Measurements from ENCODE around the gene GLB1L.
"Not testable (repeated sequence)": the region's sequence is repeated elsewhere in the genome, so short reads cannot be mapped to it uniquely, and the experiment has no call there.

GLB1L gene

DNA sequence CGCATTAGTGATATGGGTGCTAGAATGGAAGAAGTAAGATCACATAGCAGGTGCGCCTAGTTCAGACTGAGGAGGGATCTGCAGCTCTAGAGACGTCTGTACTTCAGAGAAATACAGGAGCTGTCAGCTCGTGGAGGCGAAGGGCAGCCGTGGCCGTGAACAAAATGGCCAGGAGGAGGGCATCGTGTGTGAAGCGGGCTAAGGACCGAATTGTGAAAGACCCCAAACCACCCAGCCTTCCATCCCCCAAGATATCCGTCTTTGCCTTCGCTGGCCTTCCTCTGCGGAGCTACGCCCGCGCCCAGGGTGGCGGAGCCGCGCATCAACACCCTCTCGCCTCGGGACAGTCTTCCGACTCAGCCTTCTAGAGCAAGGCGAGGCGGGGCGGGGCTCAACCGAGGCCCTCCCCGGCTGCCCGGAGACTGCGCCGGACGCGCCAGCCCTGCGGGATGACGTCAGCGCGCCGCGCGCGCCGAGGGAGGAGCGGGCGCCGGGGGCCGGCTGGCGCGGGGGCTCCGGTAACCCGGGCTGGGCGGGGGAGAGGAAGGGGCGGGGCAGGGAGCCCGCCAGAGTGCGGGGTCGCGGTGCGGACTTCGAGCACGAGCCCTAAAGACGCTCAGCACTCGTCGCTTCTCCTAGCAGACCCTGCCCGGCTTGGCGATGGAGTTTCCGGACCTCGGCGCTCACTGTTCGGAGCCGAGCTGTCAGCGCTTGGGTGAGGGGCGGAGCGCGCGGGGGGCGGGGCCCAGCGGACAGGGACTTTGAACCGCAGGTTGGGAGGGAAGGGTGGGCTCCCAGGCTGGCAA is 38.7 kb downstream of the GLB1L start, which contains the start of gene ZFAND2B:
Gene ZFAND2B, plus strand, starts transcription at position 455 of the 806 bp plus-strand sequence. Its CDS starts 206 bp downstream, at position 661.
- peak; percentile 95 for DNase-seq (ENCODE audit: low spot score)

DNA sequence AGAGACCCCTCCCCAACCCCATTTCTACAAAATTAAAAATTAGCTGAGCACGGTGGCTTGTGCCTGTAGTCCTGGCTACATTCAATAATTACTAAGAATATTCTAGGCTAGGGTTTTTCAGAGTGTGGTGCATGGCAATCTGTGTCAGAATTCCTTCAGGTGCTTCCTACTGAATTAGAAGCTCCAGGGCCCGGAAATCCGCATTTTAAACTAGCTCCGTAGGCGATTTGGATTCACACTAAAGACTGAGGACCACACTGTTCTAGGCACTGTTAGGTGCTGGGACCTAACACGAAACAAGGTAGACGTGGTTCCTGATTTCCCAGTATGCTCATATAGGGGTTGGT is 39.3 kb downstream of the GLB1L start:
- DNase-seq (ENCODE audit: low spot score): no peak

DNA sequence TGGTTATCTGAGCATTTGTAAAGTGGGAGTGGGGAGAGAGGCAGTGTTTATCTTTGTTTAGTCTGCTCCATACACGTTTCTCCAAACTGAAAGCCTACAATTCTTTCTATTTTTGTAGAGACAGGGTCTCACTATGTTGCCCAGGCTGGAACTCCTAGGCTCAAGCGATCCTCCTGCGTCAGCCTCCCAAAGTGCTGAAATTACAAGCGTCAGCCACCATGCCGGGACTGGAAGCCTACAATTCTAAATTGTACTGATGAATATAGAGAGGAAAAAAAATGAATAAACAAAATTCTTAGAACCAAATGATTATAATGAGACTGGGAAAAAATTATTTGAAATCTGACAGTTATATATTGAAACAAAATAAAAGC is 40.1 kb downstream of the GLB1L start:
- no peak for DNase-seq (ENCODE audit: low spot score)

DNA sequence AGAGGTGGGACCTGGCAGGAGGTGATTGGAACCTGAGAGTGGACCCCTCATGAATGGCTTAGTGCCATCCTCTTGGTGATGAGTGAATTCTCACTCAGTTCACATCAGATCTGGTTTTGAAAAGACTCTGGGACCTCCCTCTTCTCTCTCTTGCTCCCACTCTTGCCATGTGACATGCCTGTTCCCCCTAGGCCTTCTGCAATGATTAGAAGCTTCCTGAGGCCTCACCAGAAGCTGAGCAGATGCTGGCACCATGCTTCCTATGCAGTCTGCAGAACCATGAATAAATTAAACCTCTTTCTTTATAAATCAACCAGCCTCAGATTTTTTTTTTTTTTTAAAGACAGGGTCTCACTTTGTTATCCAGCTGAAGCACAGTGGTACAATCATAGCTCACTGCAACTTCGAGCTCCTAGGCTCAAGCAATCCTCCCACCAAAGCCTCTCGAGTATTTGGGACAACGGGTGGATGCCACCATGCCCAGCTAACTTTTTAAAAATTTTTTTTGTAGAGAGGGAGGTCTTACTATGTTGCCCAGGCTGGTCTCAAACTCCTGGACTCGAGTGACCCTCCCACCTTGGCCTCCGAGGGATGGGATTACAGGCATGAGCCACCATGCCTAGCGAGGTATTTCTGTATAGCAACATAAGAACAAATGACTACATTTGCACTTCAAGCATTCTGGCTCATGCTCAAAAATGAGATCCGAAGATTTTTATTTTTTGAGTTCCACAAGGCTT is 40.6 kb downstream of the GLB1L start:
- no peak for DNase-seq (ENCODE audit: low spot score)

DNA sequence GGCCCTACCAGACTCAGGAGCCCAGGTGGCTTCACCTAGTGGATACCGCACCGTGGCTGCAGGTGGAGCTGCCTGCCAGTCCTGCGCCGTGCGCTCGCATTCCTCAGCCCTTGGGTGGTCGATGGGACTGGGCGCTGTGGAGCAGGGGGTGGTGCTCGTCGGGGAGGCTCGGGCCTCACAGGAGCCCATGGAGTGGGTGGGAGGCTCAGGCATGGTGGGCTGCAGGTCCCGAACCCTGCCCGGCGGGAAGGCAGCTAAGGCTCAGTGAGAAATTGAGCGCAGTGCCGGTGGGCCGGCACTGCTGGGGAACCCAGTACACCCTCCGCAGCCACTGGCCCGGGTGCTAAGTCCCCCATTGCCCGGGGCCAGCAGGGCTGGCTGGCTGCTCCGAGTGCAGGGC is 43.9 kb downstream of the GLB1L start:
- DNase-seq (ENCODE audit: low spot score): not testable (repeated sequence)

DNA sequence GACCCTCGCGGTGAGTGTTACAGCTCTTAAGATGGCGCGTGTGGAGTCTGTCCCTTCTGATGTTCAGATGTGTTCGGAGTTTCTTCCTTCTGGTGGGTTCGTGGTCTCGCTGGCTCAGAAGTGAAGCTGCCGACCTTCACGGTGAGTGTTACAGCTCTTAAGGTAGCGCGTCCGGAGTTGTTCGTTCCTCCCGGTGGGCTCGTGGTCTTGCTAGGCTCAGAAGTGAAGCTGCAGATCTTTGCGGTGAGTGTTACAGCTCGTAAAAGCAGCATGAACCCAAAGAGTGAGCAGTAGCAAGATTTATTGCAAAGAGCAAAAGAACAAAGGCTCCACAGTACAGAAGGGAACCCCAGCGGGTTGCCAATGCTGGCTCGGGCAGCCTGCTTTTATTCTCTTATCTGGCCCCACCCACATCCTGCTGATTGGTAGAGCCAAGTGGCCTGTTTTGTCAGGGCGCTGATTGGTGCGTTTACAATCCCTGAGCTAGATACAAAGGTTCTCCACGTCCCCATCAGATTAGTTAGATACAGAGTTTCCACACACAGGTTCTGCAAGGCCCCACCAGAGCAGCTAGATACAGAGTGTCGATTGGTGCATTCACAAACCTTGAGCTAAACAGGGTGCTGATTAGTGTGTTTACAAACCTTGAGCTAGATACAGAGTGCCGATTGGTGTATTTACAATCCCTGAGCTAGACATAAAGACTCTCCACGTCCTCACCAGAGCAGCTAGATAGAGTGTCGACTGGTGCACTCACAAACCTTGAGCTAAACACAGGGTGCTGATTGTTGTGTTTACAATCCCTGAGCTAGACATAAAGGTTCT is 44.5 kb downstream of the GLB1L start:
- DNase-seq (ENCODE audit: low spot score): not testable (repeated sequence)

DNA sequence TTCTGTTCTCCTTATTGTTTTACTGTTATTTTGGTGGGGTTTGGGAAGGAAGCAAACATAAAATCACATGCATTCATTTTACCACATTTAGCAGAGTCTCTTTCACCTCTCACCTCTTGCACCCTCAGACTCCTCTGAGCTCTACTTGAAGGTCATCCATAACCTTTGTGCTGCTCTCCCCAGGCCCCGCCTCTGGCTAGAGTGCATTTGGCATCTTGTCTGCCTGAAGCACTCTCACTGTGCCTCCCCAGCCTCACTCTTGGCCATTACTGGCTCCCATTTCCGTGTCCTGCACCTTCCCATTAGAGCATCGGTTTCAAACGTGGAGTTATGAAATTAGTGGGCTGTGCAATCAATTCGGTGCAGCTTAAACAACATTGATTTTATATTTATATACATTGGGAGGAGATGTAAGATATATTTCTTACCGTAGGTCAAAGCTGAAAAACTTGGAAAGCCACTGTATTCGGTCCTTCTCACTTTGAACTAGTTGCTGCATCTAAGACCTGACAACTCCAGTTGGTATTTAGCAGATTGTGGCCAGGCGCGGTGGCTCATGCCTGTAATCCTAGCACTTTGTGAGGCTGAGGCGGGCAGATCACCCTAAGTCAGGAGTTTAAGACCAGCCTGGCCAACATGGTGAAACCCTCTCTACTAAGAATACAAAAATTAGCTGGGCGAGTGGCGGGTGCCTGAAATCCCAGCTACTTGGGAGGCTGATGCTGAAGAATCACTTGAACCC is 45.6 kb downstream of the GLB1L start:
- no peak for DNase-seq (ENCODE audit: low spot score)

DNA sequence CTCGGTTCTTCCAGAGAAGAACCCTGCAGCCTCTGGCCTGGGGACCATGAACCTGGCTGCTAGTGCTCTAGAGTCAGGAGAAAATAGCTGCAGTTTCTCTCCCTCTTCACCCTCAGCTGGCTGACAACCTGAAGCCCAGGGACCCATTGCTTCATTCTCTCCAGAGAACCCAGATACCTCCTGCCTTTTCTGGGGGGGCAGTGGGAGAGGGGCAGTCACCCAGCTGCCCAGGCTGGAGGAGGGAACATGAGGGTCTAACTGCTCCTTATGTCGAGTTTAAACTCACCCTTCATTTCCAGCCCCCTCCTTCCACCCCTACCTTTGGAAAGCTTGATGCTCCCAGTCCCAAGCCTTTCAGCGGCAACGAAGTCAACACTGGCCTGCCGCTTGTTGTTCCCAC is 46.3 kb downstream of the GLB1L start:
- DNase-seq (ENCODE audit: low spot score): no peak

DNA sequence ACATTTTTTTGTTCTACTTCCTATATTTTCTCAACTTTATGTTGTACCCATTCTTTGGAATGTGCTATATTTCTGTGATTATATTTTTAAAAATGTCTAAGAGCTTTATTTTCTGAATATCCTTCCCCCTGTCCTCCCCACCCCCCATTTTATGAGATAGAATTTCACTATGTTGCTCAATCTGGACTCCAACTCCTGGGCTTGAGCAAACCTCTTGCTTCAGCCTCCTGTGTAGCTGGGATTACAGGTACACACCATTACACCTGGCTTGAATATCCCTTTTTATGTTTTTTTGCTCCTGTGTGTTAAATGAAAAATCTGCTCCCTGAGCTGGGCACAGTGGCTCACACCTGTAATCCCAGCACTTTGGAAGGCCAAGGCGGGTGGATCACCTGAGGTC is 47.9 kb downstream of the GLB1L start:
- no peak for DNase-seq (ENCODE audit: low spot score)

DNA sequence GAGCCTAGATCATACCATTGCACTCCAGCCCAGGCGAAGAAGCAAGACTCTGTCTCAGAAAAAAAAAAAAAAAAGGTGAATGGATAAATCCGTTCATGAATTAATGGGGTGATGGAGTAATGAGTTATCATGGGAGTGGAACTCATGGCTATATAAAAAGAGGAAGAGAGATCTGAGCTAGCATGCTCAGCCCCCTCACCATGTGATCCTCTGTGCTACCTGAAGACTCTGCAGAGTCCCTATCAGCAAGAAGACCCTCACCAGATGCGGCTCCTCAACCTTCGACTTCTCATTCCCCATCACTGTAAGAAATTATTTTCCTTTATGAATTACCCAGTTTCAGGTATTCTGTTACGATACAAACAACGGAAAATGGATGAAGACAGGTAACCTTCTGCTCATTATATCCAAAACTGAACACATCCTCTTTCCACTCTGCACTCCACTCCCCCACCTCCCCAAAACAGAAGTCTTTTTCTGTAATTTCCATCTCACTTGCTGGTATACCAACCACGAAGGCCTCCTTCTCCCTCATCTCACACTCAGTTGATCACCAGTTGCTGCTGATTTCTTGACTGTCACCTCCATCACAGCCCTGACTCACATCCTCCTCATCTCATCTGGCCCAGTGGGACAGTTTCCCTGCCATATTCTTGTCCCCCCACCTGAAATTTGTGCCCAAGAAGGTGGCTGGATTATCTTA is 58.3 kb downstream of the GLB1L start:
- DNase-seq (ENCODE audit: low spot score): no peak
